HG03039 (cell line): ENCODE data around the gene ZMYND10.

ENCODE experiments used
- ATAC-seq: cut with Tn5 transposase; IDR thresholded peaks from one replicate; pipeline ENCODE4 v1.9.1; 2021; ENCODE audit warnings: mild to moderate bottlenecking, moderate library complexity; ENCODE audit not compliant: unreplicated experiment

Gene ZMYND10

GRCh38 chr3:50345586-50346234, at the start of gene ZMYND10:
Gene ZMYND10, minus strand, starts transcription at chr3:50345732. Its CDS starts 153 bp downstream, at chr3:50345579.
- no peak for ATAC-seq

- ATAC-seq = no peak
Observed at GRCh38 chr3:50393061-50393460, 47.5 kb upstream of the ZMYND10 start.

GRCh38 chr3:50392101-50392715, 46.7 kb upstream of the ZMYND10 start:
- no peak for ATAC-seq

- no peak for ATAC-seq
Observed at GRCh38 chr3:50390508-50391224, 45.1 kb upstream of the ZMYND10 start.

- ATAC-seq = no peak
Observed at GRCh38 chr3:50389414-50389767, 43.9 kb upstream of the ZMYND10 start.

GRCh38 chr3:50388720-50389413, 43.3 kb upstream of the ZMYND10 start:
- no peak for ATAC-seq

GRCh38 chr3:50388016-50388719, 42.6 kb upstream of the ZMYND10 start:
- ATAC-seq = no peak

- ATAC-seq = no peak
Observed at GRCh38 chr3:50385754-50386153, 40.2 kb upstream of the ZMYND10 start.

GRCh38 chr3:50383750-50384149, 38.2 kb upstream of the ZMYND10 start:
- no peak for ATAC-seq

GRCh38 chr3:50382722-50383121, 37.2 kb upstream of the ZMYND10 start:
- ATAC-seq = no peak

- ATAC-seq = no peak
Observed at GRCh38 chr3:50381383-50381782, 35.9 kb upstream of the ZMYND10 start.

- ATAC-seq = no peak
Observed at GRCh38 chr3:50380405-50381085, 35.0 kb upstream of the ZMYND10 start.

GRCh38 chr3:50378757-50379156, 33.2 kb upstream of the ZMYND10 start:
- no peak for ATAC-seq

- ATAC-seq = no peak
Observed at GRCh38 chr3:50378024-50378423, 32.5 kb upstream of the ZMYND10 start.

GRCh38 chr3:50375258-50375931, 29.9 kb upstream of the ZMYND10 start:
- no peak for ATAC-seq

- ATAC-seq = no peak
Observed at GRCh38 chr3:50374363-50375257, 29.1 kb upstream of the ZMYND10 start.

GRCh38 chr3:50373146-50374051, 27.9 kb upstream of the ZMYND10 start:
- ATAC-seq = no peak

GRCh38 chr3:50372349-50372748, 26.8 kb upstream of the ZMYND10 start:
- ATAC-seq = no peak
